Keratinocyte (primary cell): ENCODE measurements around the gene NIF3L1.

Source experiments
- EZH2 ChIP-seq: IDR thresholded peaks from one replicate; pipeline ENCODE4 v1.6.1; 2012; ENCODE audit warnings: inconsistent platforms, mild to moderate bottlenecking, low read length, moderate library complexity
- TF ChIP-seq, protein P1 (sequence below), 3 experiments: IDR thresholded peaks in 1 of 3; conservative IDR thresholded peaks in 1 of 3; optimal IDR thresholded peaks in 1 of 3; 2 replicates in 2 of 3; 3 replicates in 1 of 3; pipeline versions ENCODE3 to v1.5.1; 2011; ENCODE audit warnings: low read length in 3 of 3, mild to moderate bottlenecking in 3 of 3, moderate library complexity in 2 of 3, control low read depth in 1 of 3, inconsistent platforms in 1 of 3; ENCODE audit not compliant: insufficient read depth in 2 of 3; ENCODE audit errors: extremely low read depth in 1 of 3

DNA sequence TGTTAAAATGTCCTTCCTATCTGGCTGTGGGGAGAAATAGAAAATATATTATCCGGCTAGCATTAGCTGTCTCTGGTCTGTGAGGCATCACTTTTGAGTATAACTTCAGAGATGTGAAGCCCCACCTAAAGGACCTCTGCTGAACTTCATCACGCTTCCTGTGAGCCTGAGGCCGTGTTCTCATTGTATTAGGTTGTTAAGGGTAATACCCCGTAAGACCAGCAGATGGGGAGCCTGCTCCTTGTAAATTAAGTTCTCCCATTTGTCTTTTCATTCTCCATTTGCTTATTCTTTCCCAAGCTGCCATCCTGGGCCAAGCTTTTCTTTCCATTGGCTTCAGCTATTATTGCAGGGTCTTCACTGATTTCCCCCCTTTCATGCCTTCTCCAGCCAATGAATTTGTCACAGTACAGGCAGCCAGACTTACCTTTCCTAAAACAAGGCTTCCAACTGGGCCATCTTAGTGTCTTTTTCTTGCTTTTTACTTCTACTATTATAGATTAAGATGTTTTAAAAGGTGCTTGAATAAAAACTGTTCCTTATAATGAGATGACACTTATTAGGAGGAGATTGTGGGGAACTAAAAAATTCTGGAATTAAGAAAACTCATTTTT, 12.4 kb downstream of the NIF3L1 start:
- TF ChIP-seq, protein P1, sequence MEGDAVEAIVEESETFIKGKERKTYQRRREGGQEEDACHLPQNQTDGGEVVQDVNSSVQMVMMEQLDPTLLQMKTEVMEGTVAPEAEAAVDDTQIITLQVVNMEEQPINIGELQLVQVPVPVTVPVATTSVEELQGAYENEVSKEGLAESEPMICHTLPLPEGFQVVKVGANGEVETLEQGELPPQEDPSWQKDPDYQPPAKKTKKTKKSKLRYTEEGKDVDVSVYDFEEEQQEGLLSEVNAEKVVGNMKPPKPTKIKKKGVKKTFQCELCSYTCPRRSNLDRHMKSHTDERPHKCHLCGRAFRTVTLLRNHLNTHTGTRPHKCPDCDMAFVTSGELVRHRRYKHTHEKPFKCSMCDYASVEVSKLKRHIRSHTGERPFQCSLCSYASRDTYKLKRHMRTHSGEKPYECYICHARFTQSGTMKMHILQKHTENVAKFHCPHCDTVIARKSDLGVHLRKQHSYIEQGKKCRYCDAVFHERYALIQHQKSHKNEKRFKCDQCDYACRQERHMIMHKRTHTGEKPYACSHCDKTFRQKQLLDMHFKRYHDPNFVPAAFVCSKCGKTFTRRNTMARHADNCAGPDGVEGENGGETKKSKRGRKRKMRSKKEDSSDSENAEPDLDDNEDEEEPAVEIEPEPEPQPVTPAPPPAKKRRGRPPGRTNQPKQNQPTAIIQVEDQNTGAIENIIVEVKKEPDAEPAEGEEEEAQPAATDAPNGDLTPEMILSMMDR (optimal IDR thresholded peaks at IDR 0.05 in 1 of 3, IDR thresholded peaks at IDR 0.05 in 1 of 3, conservative IDR thresholded peaks at IDR 0.05 in 1 of 3; ENCODE audit: extremely low read depth in 1 of 3, insufficient read depth in 2 of 3, low read length in 3 of 3): peak; percentile 74 to 92 (median 81)
- TF ChIP-seq EZH2: no peak
